Fibroblast of skin of right biceps (primary cell): ENCODE measurements around the gene AQP5.

Experiments
- DNase-seq: peaks from one replicate; pipeline ENCODE4 v3.0.0-alpha.2; 2013

AQP5 gene

GRCh38 chr12:49951411-49952240 lies 10.0 kb upstream of the AQP5 start:
- no peak for DNase-seq

- DNase-seq = no peak
Observed at GRCh38 chr12:49952391-49953055, 9.1 kb upstream of the AQP5 start.

GRCh38 chr12:49953151-49953550 lies 8.5 kb upstream of the AQP5 start:
- DNase-seq = no peak

- no peak for DNase-seq
Observed at GRCh38 chr12:49953961-49954846, 7.5 kb upstream of the AQP5 start.

- DNase-seq = no peak
Observed at GRCh38 chr12:49954863-49955830, 6.5 kb upstream of the AQP5 start.

- DNase-seq = no peak
Observed at GRCh38 chr12:49955899-49956662, 5.6 kb upstream of the AQP5 start.

- no peak for DNase-seq
Observed at GRCh38 chr12:49956663-49957569, 4.8 kb upstream of the AQP5 start.

GRCh38 chr12:49957570-49957967 lies 4.1 kb upstream of the AQP5 start:
- no peak for DNase-seq

GRCh38 chr12:49959685-49960473 lies 1.8 kb upstream of the AQP5 start:
- no peak for DNase-seq

GRCh38 chr12:49960474-49961110 lies 1.1 kb upstream of the AQP5 start:
- DNase-seq = no peak

- DNase-seq = no peak
Observed at GRCh38 chr12:49961993-49962764, 507 bp downstream of the AQP5 start.

- no peak for DNase-seq
Observed at GRCh38 chr12:49962861-49963765, 1.4 kb downstream of the AQP5 start.

- no peak for DNase-seq
Observed at GRCh38 chr12:49963976-49964815, 2.5 kb downstream of the AQP5 start.

GRCh38 chr12:49964849-49965624 lies 3.4 kb downstream of the AQP5 start:
- DNase-seq = no peak

- DNase-seq = no peak
Observed at GRCh38 chr12:49965836-49966235, 4.2 kb downstream of the AQP5 start.
